Panc1 (cell line): ENCODE data around the gene PPIP5K1. TPM values are rescaled to one million over a fixed set of nuclear protein-coding genes. Genes with fewer than 3 reads are reported as not detected.
A peak's percentile ranks its signal among the peaks of the same experiment; 100 is the strongest.

Experiments
- ATAC-seq: fragments of 200-7000 bp; cut with Tn5 transposase; 2 replicates; pipeline ENCODE4 v1.9.1; 2020; ENCODE audit warnings: mild to moderate bottlenecking, moderate library complexity
- BruUV-seq: library from RNA; stranded (reverse); fragments of 400-500 nt; replicated peaks from 2 replicates; lab custom pipeline; 2021; lab: Mats Ljungman, UMichigan
- CTCF ChIA-PET: fragments of 300-600 bp; sonication (Branson Sonifier 250); formaldehyde crosslinking; loops from one replicate; lab custom pipeline; 2022; ENCODE audit warnings: antibody characterized with exemption; lab: Charles Lee
- POLR2A ChIA-PET: fragments of 300-600 bp; sonication (Branson Sonifier 250); formaldehyde crosslinking; loops from one replicate; lab custom pipeline; 2022; ENCODE audit warnings: antibody characterized with exemption; lab: Charles Lee
- DNase-seq: peaks from one replicate; pipeline ENCODE4 v3.0.0-alpha.2; 2010; ENCODE audit warnings: low read depth, low spot score
- H3K27ac ChIP-seq: 2 replicates; pipeline ENCODE4 v1.5.1; 2011; ENCODE audit warnings: mild to moderate bottlenecking, low read length, inconsistent platforms
- H3K27me3 ChIP-seq: fragments of 200-500 bp; sonication (Bioruptor generic); 2 replicates; pipeline ENCODE4 v1.6.0; 2014; ENCODE audit warnings: low read length, inconsistent platforms; ENCODE audit not compliant: control insufficient read depth, insufficient read depth
- H3K36me3 ChIP-seq: fragments of 200-500 bp; sonication (Bioruptor generic); 2 replicates; pipeline ENCODE4 v1.5.1; 2014; ENCODE audit warnings: inconsistent platforms, mild to moderate bottlenecking, low read length, moderate library complexity; ENCODE audit not compliant: control insufficient read depth, insufficient read depth
- H3K4me1 ChIP-seq: 2 replicates; pipeline ENCODE4 v1.5.1; 2011; ENCODE audit warnings: inconsistent platforms, mild to moderate bottlenecking, low read length, moderate library complexity; ENCODE audit not compliant: control insufficient read depth, insufficient read depth
- H3K4me3 ChIP-seq, 2 experiments: 2 replicates each; pipeline ENCODE4 v1.5.1; 2011 to 2012; ENCODE audit warnings: low read depth in 2 of 2, low read length in 2 of 2, mild to moderate bottlenecking in 2 of 2, inconsistent platforms in 1 of 2, moderate library complexity in 1 of 2
- H3K9me3 ChIP-seq: fragments of 200-500 bp; sonication (Bioruptor generic); 2 replicates; pipeline ENCODE4 v1.5.1; 2014; ENCODE audit warnings: low read depth, mild to moderate bottlenecking, inconsistent platforms, low read length, moderate library complexity; ENCODE audit not compliant: control insufficient read depth, insufficient read depth
- CTCF ChIP-seq: fragments of 450-650 bp; IDR thresholded peaks from 2 replicates; pipeline ENCODE4 v1.5.1; 2017; ENCODE audit warnings: mild to moderate bottlenecking
- POLR2AphosphoS5 ChIP-seq: IDR thresholded peaks from 2 replicates; pipeline ENCODE4 v1.6.1; 2012; ENCODE audit warnings: mild to moderate bottlenecking, low read depth, low read length, moderate library complexity
- SIN3A ChIP-seq: IDR thresholded peaks from 2 replicates; pipeline ENCODE4 v1.6.1; 2012; ENCODE audit warnings: low read depth, mild to moderate bottlenecking, low read length, moderate library complexity, borderline replicate concordance; ENCODE audit not compliant: insufficient read depth
- TCF7L2 ChIP-seq: IDR thresholded peaks from 2 replicates; pipeline ENCODE4 v1.6.1; 2011; ENCODE audit warnings: mild to moderate bottlenecking, low read depth, low read length, inconsistent platforms
- in situ Hi-C: cut with HindIII; loops from 2 replicates; pipeline ENCODE4 v1.10.0; 2016; ENCODE audit warnings: low sequenced_read_pairs, low pct_unique_long_range_greater_than_20kb
- intact Hi-C: fragments of 100-400 bp; cut with micrococcal nuclease; formaldehyde crosslinking; loops from one replicate; pipeline ENCODE4 v1.10.0; 2022; ENCODE audit not compliant: unreplicated experiment
- total RNA-seq: library from RNA; stranded (reverse); gene quantifications from one replicate; pipeline ENCODE4 v1.2.1, GENCODE V29; 2021; ENCODE audit not compliant: unreplicated experiment
- TF ChIP-seq, protein P1 (sequence below), 2 experiments: IDR thresholded peaks; 2 replicates each; pipeline ENCODE4 v1.6.1; 2011 to 2012; ENCODE audit warnings: low read depth in 2 of 2, control low read depth in 1 of 2, low read length in 1 of 2, mild to moderate bottlenecking in 1 of 2, moderate library complexity in 1 of 2; ENCODE audit not compliant: insufficient read depth in 1 of 2

The PPIP5K1 gene
- total RNA-seq, 1 experiment from 2014 or later, result 56.6 TPM

- Histone ChIP-seq H3K36me3 (no peaks in the 10 kb centered on the region), H3K27ac (no peak overlapping the region), H3K9me3 (no peaks in the 10 kb centered on the region), H3K27me3 (no peaks in the 10 kb centered on the region; the same call in 1 of the 2 replicates), H3K4me1 (peaks cover 5% of the 10 kb centered on the region; the same call in 1 of the 2 replicates), H3K4me3 (peak overlapping the region in 1 of 2 experiments; percentile 7; a peak in 1 of 4 replicates)
- no peak for TF ChIP-seq CTCF
- no peak for TF ChIP-seq POLR2AphosphoS5
- TF ChIP-seq, protein P1, sequence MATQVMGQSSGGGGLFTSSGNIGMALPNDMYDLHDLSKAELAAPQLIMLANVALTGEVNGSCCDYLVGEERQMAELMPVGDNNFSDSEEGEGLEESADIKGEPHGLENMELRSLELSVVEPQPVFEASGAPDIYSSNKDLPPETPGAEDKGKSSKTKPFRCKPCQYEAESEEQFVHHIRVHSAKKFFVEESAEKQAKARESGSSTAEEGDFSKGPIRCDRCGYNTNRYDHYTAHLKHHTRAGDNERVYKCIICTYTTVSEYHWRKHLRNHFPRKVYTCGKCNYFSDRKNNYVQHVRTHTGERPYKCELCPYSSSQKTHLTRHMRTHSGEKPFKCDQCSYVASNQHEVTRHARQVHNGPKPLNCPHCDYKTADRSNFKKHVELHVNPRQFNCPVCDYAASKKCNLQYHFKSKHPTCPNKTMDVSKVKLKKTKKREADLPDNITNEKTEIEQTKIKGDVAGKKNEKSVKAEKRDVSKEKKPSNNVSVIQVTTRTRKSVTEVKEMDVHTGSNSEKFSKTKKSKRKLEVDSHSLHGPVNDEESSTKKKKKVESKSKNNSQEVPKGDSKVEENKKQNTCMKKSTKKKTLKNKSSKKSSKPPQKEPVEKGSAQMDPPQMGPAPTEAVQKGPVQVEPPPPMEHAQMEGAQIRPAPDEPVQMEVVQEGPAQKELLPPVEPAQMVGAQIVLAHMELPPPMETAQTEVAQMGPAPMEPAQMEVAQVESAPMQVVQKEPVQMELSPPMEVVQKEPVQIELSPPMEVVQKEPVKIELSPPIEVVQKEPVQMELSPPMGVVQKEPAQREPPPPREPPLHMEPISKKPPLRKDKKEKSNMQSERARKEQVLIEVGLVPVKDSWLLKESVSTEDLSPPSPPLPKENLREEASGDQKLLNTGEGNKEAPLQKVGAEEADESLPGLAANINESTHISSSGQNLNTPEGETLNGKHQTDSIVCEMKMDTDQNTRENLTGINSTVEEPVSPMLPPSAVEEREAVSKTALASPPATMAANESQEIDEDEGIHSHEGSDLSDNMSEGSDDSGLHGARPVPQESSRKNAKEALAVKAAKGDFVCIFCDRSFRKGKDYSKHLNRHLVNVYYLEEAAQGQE (IDR thresholded peaks at IDR 0.05; ENCODE audit: insufficient read depth in 1 of 2, low read depth in 2 of 2, low read length in 1 of 2), result no peak
- no peak for TF ChIP-seq SIN3A
- no peak for TF ChIP-seq TCF7L2
- ChIA-PET POLR2A (no interaction called here), CTCF (interaction anchor here (0.7 kb wide), 1 partner anchor 11 kb away, joined by 3 read pairs; no protein-coding TSS in a partner anchor)
- ATAC-seq (no peak), DNase-seq (no peak)
- intact Hi-C loops, result no loop called here
- BruUV-seq, result no TSS peak
- in situ Hi-C loops, result no loop called here
Observed at GRCh38 chr15:43516801-43517353, 73.1 kb downstream of the PPIP5K1 start.

- intact Hi-C loops, result no loop called here
- POLR2A ChIA-PET, result no interaction called here
- Histone ChIP-seq H3K4me1 (peaks cover 11% of the 10 kb centered on the region; the same call in 1 of the 2 replicates), H3K36me3 (no peaks in the 10 kb centered on the region), H3K27me3 (no peaks in the 10 kb centered on the region; the same call in 1 of the 2 replicates), H3K4me3 (no peak overlapping the region), H3K27ac (no peak overlapping the region), H3K9me3 (no peaks in the 10 kb centered on the region)
- in situ Hi-C loops, result no loop called here
- no TSS peak for BruUV-seq
- ATAC-seq, result no peak
- no peak for DNase-seq
- no peak for TF ChIP-seq POLR2AphosphoS5
- TF ChIP-seq, protein P1 (IDR thresholded peaks at IDR 0.05; ENCODE audit: insufficient read depth in 1 of 2, low read depth in 2 of 2, low read length in 1 of 2), result no peak
- no peak for TF ChIP-seq SIN3A
- no peak for TF ChIP-seq TCF7L2
- no peak for TF ChIP-seq CTCF
- CTCF ChIA-PET, result interaction anchor here (0.7 kb wide), 1 partner anchor 11 kb away, joined by 3 read pairs; no protein-coding TSS in a partner anchor
Observed at GRCh38 chr15:43516185-43516584, 73.8 kb downstream of the PPIP5K1 start.
